Pancreas (tissue), 10 donors: ENCODE results near the gene LHFPL3. TPM values are rescaled to one million over a fixed set of nuclear protein-coding genes. Genes with fewer than 3 reads are reported as not detected.
A peak's percentile ranks its signal among the peaks of the same experiment; 100 is the strongest.

Source experiments
- ATAC-seq, 4 donors: fragments of 200-7000 bp; cut with Tn5 transposase; one replicate each; pipeline versions ENCODE4 v1.8.0 to v1.9.1; 2020; ENCODE audit warnings: mild to moderate bottlenecking in 4 of 4, moderate library complexity in 4 of 4
- DNase-seq, 6 donors: peaks; one replicate each; pipeline ENCODE4 v3.0.0-alpha.2; 2020
- FAIRE-seq: peaks from 2 replicates; lab custom pipeline; 2012; peaks lifted over from hg19 to GRCh38; lab: Jason Lieb, UNC
- H3K27ac ChIP-seq, 4 donors: fragments of 200-600 bp; sonication (generic); 1 replicate in 3 of 4; 2 replicates in 1 of 4; pipeline versions ENCODE4 v1.5.0 to v1.8.0; 2020
- H3K27me3 ChIP-seq, 4 donors: fragments of 200-600 bp; one replicate each; pipeline ENCODE4 v1.8.0; 2021
- H3K36me3 ChIP-seq, 3 donors: fragments of 200-600 bp; sonication (generic) in 1 of 3; one replicate each; pipeline versions ENCODE4 v1.5.0 to v1.8.0; 2020 to 2021
- H3K4me1 ChIP-seq, 3 donors: fragments of 200-600 bp; one replicate each; pipeline ENCODE4 v1.8.0; 2021
- H3K4me3 ChIP-seq, 4 donors: fragments of 200-600 bp; sonication (generic) in 2 of 4; one replicate each; pipeline versions ENCODE4 v1.5.0 to v1.8.0; 2020 to 2021
- H3K9me3 ChIP-seq, 4 donors: fragments of 200-600 bp; one replicate each; pipeline ENCODE4 v1.8.0; 2021
- CTCF ChIP-seq, 4 donors: fragments of 200-600 bp; sonication (generic) in 3 of 4; IDR thresholded peaks; one replicate each; pipeline versions ENCODE4 v1.5.0 to v1.8.0; 2021; ENCODE audit warnings: antibody characterized with exemption in 4 of 4
- WGBS, 2 donors: extraction: QIAGEN DNeasy Blood & Tissue Kit; methylation state at CpG; one replicate each; pipeline ENCODE4 v1.1.7; 2013; 5-methylcytosine and 5-hydroxymethylcytosine counted together
- intact Hi-C, 3 donors: fragments of 100-400 bp; cut with DNase I; formaldehyde crosslinking; loops; one replicate each; pipeline versions ENCODE4 v1.11.1 to v1.14.2; 2022
- polyA plus RNA-seq, 2 donors: library from polyadenylated mRNA; stranded (reverse); fragments of 200-250 nt; gene quantifications; one replicate each; pipeline ENCODE4 v1.2.3, GENCODE V29; 2013
- total RNA-seq, 6 donors: library from RNA; stranded (reverse); fragmentation: NEBNext Ultra II Directional in 4 of 6; extraction: Animal tissue kit (Norgen Biotek cat#: 25700) in 4 of 6; gene quantifications; one replicate each; pipeline versions ENCODE4 v1.2.1 to v1.2.4, GENCODE V29; 2021 to 2023
- donor health status: healthy with polysubstance abuse.
- donor health status: DM: no; HTN: no; CAD: no; lungs with moderate emphysema.
- donor health status: DM: no; HTN: no; CAD: no.
- donor health status: control.
- donor health status: control.
- donor health status: Bipolar disorder and iron deficiency.
- donor health status: DM: yes; HTN: yes; CAD: no.
- donor health status: DM: no; HTN: no; CAD: no.
- donor health status: DM: no; HTN: no; CAD: no.
- donor health status: DM: yes; HTN: yes; CAD: no.

LHFPL3 gene
- total and polyA plus RNA-seq, 8 donors: not detected

GRCh38 chr7:104317948-104318629, 10.3 kb upstream of the LHFPL3 start:
- Histone ChIP-seq H3K4me1 (no peaks in the 10 kb centered on the region), H3K27me3 (no peaks in the 10 kb centered on the region), H3K27ac (no peak overlapping the region), H3K4me3 (no peak overlapping the region), H3K36me3 (no peaks in the 10 kb centered on the region), H3K9me3 (no peaks in the 10 kb centered on the region)
- DNase-seq (no peak), FAIRE-seq (no peak), ATAC-seq (no peak)
- TF ChIP-seq CTCF (IDR thresholded peaks at IDR 0.05): no peak
- intact Hi-C loops: no loop called here
- 55% methylated on average over 5 of the region's 5 CpGs for WGBS, 2 donors

DNA sequence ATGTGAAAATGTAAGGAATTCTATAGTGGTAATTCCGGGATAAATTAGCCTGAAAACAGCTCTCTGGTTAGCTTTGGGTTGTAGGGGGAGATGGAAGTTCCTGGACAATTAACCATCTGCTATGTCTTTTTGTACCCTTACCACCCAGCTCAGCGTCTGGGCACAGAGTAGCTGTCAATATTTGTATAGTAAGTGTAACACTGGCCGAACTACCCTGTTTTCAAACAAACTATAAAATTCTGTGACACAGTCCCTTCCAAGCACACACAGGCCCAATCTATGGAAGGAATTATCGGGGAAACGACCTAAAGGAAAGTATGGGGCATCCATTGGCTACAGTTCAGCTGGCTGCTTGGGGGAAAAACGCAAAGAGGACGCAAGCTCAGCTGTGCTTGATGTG, 869 bp upstream of the LHFPL3 start:
- DNase-seq (no peak), FAIRE-seq (no peak), ATAC-seq (no peak)
- TF ChIP-seq CTCF (IDR thresholded peaks at IDR 0.05): no peak
- Histone ChIP-seq H3K4me3 (no peak overlapping the region), H3K36me3 (no peaks in the 10 kb centered on the region), H3K27ac (no peak overlapping the region), H3K27me3 (peaks cover 0 to 32% (median 12%) of the 10 kb centered on the region in 4 donors), H3K4me1 (no peaks in the 10 kb centered on the region), H3K9me3 (no peaks in the 10 kb centered on the region)
- WGBS, 2 donors: 19 to 24% methylated on average over 7 of the region's 7 CpGs
- intact Hi-C loops: no loop called here

GRCh38 chr7:104327938-104328295, 486 bp upstream of the LHFPL3 start:
- ATAC-seq (peak in 1 of 4 donors; percentile 16), DNase-seq (no peak), FAIRE-seq (no peak)
- Histone ChIP-seq H3K4me1 (no peaks in the 10 kb centered on the region), H3K27ac (no peak overlapping the region), H3K4me3 (no peak overlapping the region), H3K9me3 (no peaks in the 10 kb centered on the region), H3K36me3 (no peaks in the 10 kb centered on the region), H3K27me3 (peaks cover 0 to 32% (median 12%) of the 10 kb centered on the region in 4 donors)
- WGBS, 2 donors: 4 to 6% methylated on average over 13 of the region's 13 CpGs
- intact Hi-C loops: no loop called here
- no peak for TF ChIP-seq CTCF (IDR thresholded peaks at IDR 0.05)

- Histone ChIP-seq H3K4me3 (peak overlapping the region in 2 of 4 donors; percentile 14 to 29), H3K27ac (no peak overlapping the region), H3K36me3 (no peaks in the 10 kb centered on the region), H3K27me3 (peaks cover 0 to 32% (median 12%) of the 10 kb centered on the region in 4 donors), H3K9me3 (no peaks in the 10 kb centered on the region), H3K4me1 (no peaks in the 10 kb centered on the region)
- 2% methylated on average over 54 to 59 of the region's 59 CpGs for WGBS, 2 donors
- intact Hi-C loops: no loop called here
- FAIRE-seq (no peak), ATAC-seq (peak in 1 of 4 donors; percentile 14), DNase-seq (peak in 2 of 6 donors; percentile 43 to 57)
- no peak for TF ChIP-seq CTCF (IDR thresholded peaks at IDR 0.05)
Observed at GRCh38 chr7:104328970-104329825, 795 bp downstream of the LHFPL3 start.
